ENCODE measurements around the gene RUSF1. TPM values are rescaled to one million over a fixed set of nuclear protein-coding genes. Genes with fewer than 3 reads are reported as not detected.
"Not testable (repeated sequence)": the region's sequence is repeated elsewhere in the genome, so short reads cannot be mapped to it uniquely, and the experiment has no call there.

RUSF1 gene
- total RNA-seq (10 to 100 TPM in 3 of 4 donors, 1 to 10 TPM in 1; 6.9 to 16.2 (median 11.9) TPM), polyA plus RNA-seq (10 to 100 TPM in 1 of 3 donors, 1 to 10 TPM in 2; 8.1 to 12.0 (median 9.9) TPM)
- long read RNA-seq, donor 1, transcript C16orf58-201 (13 exons, 2,793 nt), result major isoform, 7 of 16 reads
- long read RNA-seq, donor 1, partial matches to known transcripts, result 1 of 16 reads
- long read RNA-seq, donor 1, other reads (novel, unspliced or antisense), result 7 of 16 reads
- long read RNA-seq, donor 2, transcript C16orf58-201 (13 exons, 2,793 nt), result major isoform, 8 of 25 reads
- long read RNA-seq, donor 2, partial matches to known transcripts, result 3 of 25 reads
- long read RNA-seq, donor 2, other reads (novel, unspliced or antisense), result 14 of 25 reads

- Histone ChIP-seq H3K9me3 (no peaks in the 10 kb centered on the region), H3K4me3 (peak within 1 kb of the TSS; percentile 92), H3K27me3 (ENCODE audit: insufficient read depth in 3 of 3, low read length in 2 of 3) (no peaks in the 10 kb centered on the region), H3K36me3 (ENCODE audit: insufficient read depth in 1 of 2, low read depth in 1 of 2) (peaks cover 0 to 27% of the 10 kb centered on the region in 2 donors), H3K4me1 (peaks cover 21% of the 10 kb centered on the region), H3K27ac (peak within 1 kb of the TSS; percentile 96)
- ATAC-seq (peak; percentile 97 to 99 (median 98)), DNase-seq (peak; percentile 92 to 96)
- 0 to 1% (median 0%) methylated on average over 53 to 65 of the region's 65 CpGs for WGBS, 3 donors
- intact Hi-C loops (cut with DNase I), result loop anchor here (2.0 to 10.0 kb wide), 3 partner anchors 49 to 367 kb away; partner anchors contain the start of genes ARMC5 (in 1 of the 2) and ZNF267 (in 1 of the 2)
- TF ChIP-seq CTCF (IDR thresholded peaks at IDR 0.05), result no peak
Measured at GRCh38 chr16:31507929-31508705, at the start of gene RUSF1. RUSF1 (minus strand) TSS chr16:31508391; CDS start chr16:31508373, 18 bp downstream.

DNA sequence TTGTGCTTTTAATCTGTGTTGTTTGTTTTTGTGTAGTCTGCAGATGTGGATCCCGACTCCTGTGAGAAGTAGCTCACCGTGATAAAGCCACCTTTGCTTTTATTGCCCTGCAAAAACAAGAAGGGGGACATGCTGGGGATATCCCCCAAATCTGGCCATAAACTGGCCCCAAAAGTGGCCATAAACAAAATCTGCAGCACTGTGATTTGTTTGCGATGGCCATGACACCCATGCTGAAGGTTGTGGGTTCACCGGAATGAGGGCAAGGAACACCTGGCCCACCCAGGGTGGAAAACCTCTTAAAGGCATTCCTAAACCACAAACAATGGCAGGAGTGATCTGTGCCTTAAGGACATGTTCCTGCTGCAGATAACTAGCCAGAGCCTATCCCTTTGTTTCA lies 34.6 kb upstream of the RUSF1 start:
- intact Hi-C loops (cut with DNase I), result no loop called here
- no peak for TF ChIP-seq CTCF (IDR thresholded peaks at IDR 0.05)
- no peak overlapping the region for H3K27ac ChIP-seq
- no peak overlapping the region for H3K4me3 ChIP-seq
- no peaks in the 10 kb centered on the region for H3K4me1 ChIP-seq
- no peaks in the 10 kb centered on the region for H3K9me3 ChIP-seq
- 86 to 89% (median 87%) methylated on average over 4 of the region's 4 CpGs for WGBS, 3 donors
- no peak for DNase-seq
- H3K27me3 ChIP-seq (ENCODE audit: insufficient read depth in 3 of 3, low read length in 2 of 3), result peaks cover 4 to 26% (median 5%) of the 10 kb centered on the region in 3 donors
- no peak for ATAC-seq
- H3K36me3 ChIP-seq (ENCODE audit: insufficient read depth in 1 of 2, low read depth in 1 of 2), result no peaks in the 10 kb centered on the region

DNA sequence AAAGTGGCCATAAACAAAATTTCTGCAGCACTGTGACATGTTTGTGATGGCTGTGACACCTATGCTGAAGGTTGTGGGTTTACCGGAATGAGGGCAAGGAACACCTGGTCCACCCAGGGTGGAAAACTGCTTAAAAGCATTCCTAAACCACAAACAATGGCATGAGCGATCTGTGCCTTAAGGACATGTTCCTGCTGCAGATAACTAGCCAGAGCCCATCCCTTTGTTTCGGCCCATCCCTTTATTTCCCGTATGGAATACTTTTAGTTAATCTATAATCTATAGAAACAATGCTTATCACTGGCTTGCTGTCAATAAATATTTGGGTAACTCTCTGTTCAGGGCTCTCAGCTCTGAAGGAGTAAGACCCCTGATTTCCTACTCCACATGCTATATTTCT lies 31.6 kb upstream of the RUSF1 start:
- DNase-seq; H3K4me3 ChIP-seq; H3K4me1 ChIP-seq; ATAC-seq; H3K9me3 ChIP-seq; H3K27ac ChIP-seq; intact Hi-C loops (cut with DNase I); H3K36me3 ChIP-seq (ENCODE audit: insufficient read depth in 1 of 2, low read depth in 1 of 2): not testable (repeated sequence)
- 85 to 93% (median 86%) methylated on average over 4 of the region's 4 CpGs for WGBS, 3 donors
- peaks cover 4 to 48% (median 15%) of the 10 kb centered on the region in 3 donors for H3K27me3 ChIP-seq (ENCODE audit: insufficient read depth in 3 of 3, low read length in 2 of 3)

DNA sequence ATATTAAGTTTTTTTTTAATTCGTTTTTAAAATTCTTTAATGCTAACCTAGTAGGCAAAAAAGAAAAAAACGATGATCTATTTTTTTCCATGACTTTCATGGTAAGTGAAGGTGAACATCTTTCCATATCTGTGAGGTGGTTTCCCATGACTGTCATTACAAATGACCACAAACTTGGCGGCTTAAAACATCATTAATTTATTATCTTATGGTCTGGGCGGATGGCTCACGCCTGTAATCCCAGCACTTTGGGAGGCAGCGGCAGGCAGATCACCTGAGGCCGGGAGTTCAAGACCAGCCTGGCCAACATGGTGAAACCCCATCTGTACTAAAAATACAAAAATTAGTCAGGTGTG lies 30.0 kb upstream of the RUSF1 start:
- ATAC-seq; DNase-seq; H3K9me3 ChIP-seq; H3K36me3 ChIP-seq (ENCODE audit: insufficient read depth in 1 of 2, low read depth in 1 of 2); H3K4me1 ChIP-seq; intact Hi-C loops (cut with DNase I); H3K27ac ChIP-seq; H3K4me3 ChIP-seq: not testable (repeated sequence)
- 70 to 71% (median 70%) methylated on average over 7 of the region's 7 CpGs for WGBS, 3 donors
- H3K27me3 ChIP-seq (ENCODE audit: insufficient read depth in 3 of 3, low read length in 2 of 3), result peaks cover 2 to 63% (median 15%) of the 10 kb centered on the region in 3 donors

- H3K4me1 ChIP-seq, result no peaks in the 10 kb centered on the region
- intact Hi-C loops (cut with DNase I), result no loop called here
- no peak for TF ChIP-seq CTCF (IDR thresholded peaks at IDR 0.05)
- DNase-seq, result peak in 1 of 2 donors; percentile 14
- 3 to 4% (median 3%) methylated on average over 45 to 57 of the region's 57 CpGs for WGBS, 3 donors
- no peaks in the 10 kb centered on the region for H3K36me3 ChIP-seq (ENCODE audit: insufficient read depth in 1 of 2, low read depth in 1 of 2)
- H3K27ac ChIP-seq, result no peak overlapping the region
- no peak for ATAC-seq
- H3K27me3 ChIP-seq (ENCODE audit: insufficient read depth in 3 of 3, low read length in 2 of 3), result peaks cover 2 to 69% (median 15%) of the 10 kb centered on the region in 3 donors
- no peaks in the 10 kb centered on the region for H3K9me3 ChIP-seq
- H3K4me3 ChIP-seq, result peak overlapping the region; percentile 42
Measured at GRCh38 chr16:31537362-31538242, 29.4 kb upstream of the RUSF1 start.

All from psoas muscle (tissue), 8 donors.